Activated naive CD4-positive, alpha-beta T cell treated with anti-CD3 and anti-CD28 coated beads for 36 hours (primary cell): ENCODE measurements around the gene PCDHA3. TPM values are rescaled to one million over a fixed set of nuclear protein-coding genes. Genes with fewer than 3 reads are reported as not detected.
"Not testable (repeated sequence)": the region's sequence is repeated elsewhere in the genome, so short reads cannot be mapped to it uniquely, and the experiment has no call there.

Source experiments
- CTCF ChIA-PET: fragments of 350-600 bp; sonication (Branson Sonifier 250); formaldehyde crosslinking; loops from one replicate; lab custom pipeline; 2021; ENCODE audit warnings: antibody characterized with exemption; lab: Charles Lee
- DNase-seq: peaks from one replicate; pipeline ENCODE4 v3.0.0-alpha.2; 2020
- H3K27ac Mint-ChIP-seq: one replicate; pipeline ENCODE4 v1.8.0; 2021; ENCODE audit warnings: mild to moderate bottlenecking, mixed read lengths
- H3K27me3 Mint-ChIP-seq: one replicate; pipeline ENCODE4 v1.8.0; 2021; ENCODE audit warnings: low read depth, mixed read lengths
- H3K36me3 Mint-ChIP-seq: one replicate; pipeline ENCODE4 v1.8.0; 2021; ENCODE audit warnings: low read depth, mixed read lengths
- H3K4me1 Mint-ChIP-seq: one replicate; pipeline ENCODE4 v1.8.0; 2021; ENCODE audit warnings: low read depth, mixed read lengths
- H3K4me3 Mint-ChIP-seq: one replicate; pipeline ENCODE4 v1.8.0; 2021; ENCODE audit warnings: mild to moderate bottlenecking, moderate library complexity, mixed read lengths
- H3K9me3 Mint-ChIP-seq: one replicate; pipeline ENCODE4 v1.8.0; 2021; ENCODE audit warnings: mixed read lengths
- intact Hi-C: fragments of 100-400 bp; cut with micrococcal nuclease; formaldehyde crosslinking; loops from one replicate; pipeline ENCODE4 v1.15.1; 2023
- total RNA-seq, 2 experiments: library from RNA; stranded (reverse); gene quantifications; one replicate each; pipeline ENCODE4 v1.2.3, GENCODE V29; 2021

Gene PCDHA3
- not detected for total RNA-seq

GRCh38 chr5:140800816-140801493 lies at the start of gene PCDHA3:
Gene PCDHA3, plus strand, starts transcription at chr5:140801057.
- Mint-ChIP-seq H3K4me3 (no peak within 1 kb of the TSS), H3K9me3 (peaks cover 28% of the 10 kb centered on the region)
- intact Hi-C loops: no loop called here

GRCh38 chr5:140753561-140753960 lies 47.3 kb upstream of the PCDHA3 start:
- intact Hi-C loops: no loop called here
- CTCF ChIA-PET: no interaction called here
- peaks cover 61% of the 10 kb centered on the region for H3K9me3 Mint-ChIP-seq
- peaks cover 14% of the 10 kb centered on the region for H3K36me3 Mint-ChIP-seq
- H3K4me3 Mint-ChIP-seq: no peak overlapping the region
- H3K4me1 Mint-ChIP-seq: no peaks in the 10 kb centered on the region
- no peak overlapping the region for H3K27ac Mint-ChIP-seq
- no peaks in the 10 kb centered on the region for H3K27me3 Mint-ChIP-seq
- no peak for DNase-seq

More at GRCh38 chr5:140800816-140801493, at the start of gene PCDHA3:
- Mint-ChIP-seq H3K27ac (no peak within 1 kb of the TSS), H3K4me1 (no peaks in the 10 kb centered on the region), H3K27me3 (peaks cover 38% of the 10 kb centered on the region), H3K36me3 (peaks cover 10% of the 10 kb centered on the region)
- CTCF ChIA-PET: no interaction called here
- DNase-seq: no peak

DNA sequence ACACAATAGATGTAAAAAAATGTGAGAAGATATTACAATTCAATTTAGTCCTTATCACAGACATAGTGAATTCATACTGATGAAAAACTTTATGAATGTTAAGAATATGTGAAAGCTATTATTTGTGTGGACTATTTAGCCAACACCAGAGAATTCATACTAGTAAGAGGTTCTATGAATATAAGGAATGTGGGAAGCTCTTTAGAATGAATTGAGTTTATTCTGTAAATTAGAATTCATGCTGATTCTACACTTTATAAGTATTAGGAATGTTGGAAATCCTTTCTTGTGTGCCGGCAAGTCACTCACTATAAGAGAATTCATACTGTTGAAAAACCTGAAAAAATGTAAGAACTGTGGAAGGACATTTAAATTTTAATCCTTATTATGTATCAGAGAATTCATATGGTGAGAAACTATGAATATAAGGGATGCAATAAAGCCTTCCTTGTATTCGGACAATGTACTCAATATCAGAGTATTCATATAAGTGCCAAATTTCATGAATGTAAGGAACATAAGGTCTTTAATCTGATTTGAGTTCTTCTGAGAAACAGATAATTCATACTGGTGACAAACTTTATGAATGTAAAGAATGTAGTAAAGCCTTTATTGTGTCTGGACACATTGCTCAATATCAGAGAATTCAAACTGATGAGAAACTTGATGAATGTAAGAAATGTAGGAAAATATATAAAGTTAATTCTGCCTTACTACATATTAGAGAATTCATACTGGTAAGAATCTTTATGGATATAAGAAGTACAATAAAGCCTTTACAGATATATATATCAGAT lies 36.5 kb upstream of the PCDHA3 start:
- no peak overlapping the region for H3K27ac Mint-ChIP-seq
- peaks cover 24% of the 10 kb centered on the region for H3K36me3 Mint-ChIP-seq
- H3K4me3 Mint-ChIP-seq: no peak overlapping the region
- CTCF ChIA-PET: no interaction called here
- no peak for DNase-seq
- intact Hi-C loops: no loop called here
- no peaks in the 10 kb centered on the region for H3K4me1 Mint-ChIP-seq
- peaks cover 72% of the 10 kb centered on the region for H3K9me3 Mint-ChIP-seq
- H3K27me3 Mint-ChIP-seq: peaks cover 5% of the 10 kb centered on the region

DNA sequence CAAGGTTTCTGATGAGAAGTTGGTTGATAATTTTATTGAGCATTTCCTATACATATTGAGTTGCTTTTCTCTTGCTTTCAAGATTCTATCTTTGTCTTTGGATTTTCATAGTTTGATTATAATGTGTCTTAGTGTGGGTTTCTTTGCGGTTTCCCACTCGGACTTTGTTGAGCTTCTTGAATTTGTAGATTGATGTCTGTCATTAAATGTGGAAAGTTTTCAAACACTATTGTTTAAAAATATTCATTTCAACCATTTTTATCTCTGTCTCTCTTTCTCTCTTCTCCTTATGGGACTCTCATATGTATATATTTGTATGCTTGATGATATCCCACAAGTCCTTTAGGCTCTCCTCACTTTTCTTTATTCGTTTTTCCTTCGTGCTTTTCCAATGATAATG lies 33.4 kb upstream of the PCDHA3 start:
- DNase-seq: no peak
- Mint-ChIP-seq H3K9me3 (peaks cover 65% of the 10 kb centered on the region), H3K4me1 (no peaks in the 10 kb centered on the region), H3K4me3 (no peak overlapping the region), H3K36me3 (peaks cover 19% of the 10 kb centered on the region), H3K27ac (no peak overlapping the region), H3K27me3 (no peaks in the 10 kb centered on the region)
- CTCF ChIA-PET: no interaction called here
- intact Hi-C loops: no loop called here

DNA sequence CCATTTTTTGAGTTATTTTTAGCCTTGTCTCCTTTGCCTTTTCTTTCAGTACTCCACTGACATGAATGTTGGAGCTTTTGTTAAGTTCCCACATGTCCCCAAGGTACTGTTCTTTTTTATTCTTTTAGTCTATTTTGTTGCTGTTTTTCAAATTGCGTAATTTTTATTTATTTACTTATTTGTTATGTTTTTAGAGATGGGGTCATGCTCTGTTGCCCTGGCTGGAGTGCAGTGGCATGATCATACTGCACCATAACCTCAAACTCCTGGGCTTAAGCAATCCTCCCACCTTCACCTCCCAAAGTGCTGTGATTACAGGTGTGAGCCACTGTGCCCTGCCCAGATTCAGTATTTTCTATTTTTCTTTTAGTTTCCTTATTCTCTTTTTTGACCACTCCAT lies 20.3 kb upstream of the PCDHA3 start:
- Mint-ChIP-seq H3K4me3 (no peak overlapping the region), H3K27ac (no peak overlapping the region), H3K4me1 (no peaks in the 10 kb centered on the region), H3K36me3 (peaks cover 5% of the 10 kb centered on the region), H3K9me3 (peaks cover 51% of the 10 kb centered on the region), H3K27me3 (peaks cover 8% of the 10 kb centered on the region)
- intact Hi-C loops: no loop called here
- CTCF ChIA-PET: no interaction called here
- no peak for DNase-seq

GRCh38 chr5:140785905-140786686 lies 14.8 kb upstream of the PCDHA3 start, which contains the start of gene PCDHA1:
Gene PCDHA1, plus strand, starts transcription at chr5:140786140.
- no peak within 1 kb of the TSS for H3K4me3 Mint-ChIP-seq
- peaks cover 19% of the 10 kb centered on the region for H3K36me3 Mint-ChIP-seq
- intact Hi-C loops: no loop called here
- no peaks in the 10 kb centered on the region for H3K4me1 Mint-ChIP-seq
- DNase-seq: no peak
- H3K27me3 Mint-ChIP-seq: peaks cover 37% of the 10 kb centered on the region
- no peak within 1 kb of the TSS for H3K27ac Mint-ChIP-seq
- CTCF ChIA-PET: interaction anchor here (0.6 to 1.1 kb wide), 3 partner anchors 28 to 275 kb away, joined by 3 to 7 read pairs (median 5); no protein-coding TSS in a partner anchor
- peaks cover 45% of the 10 kb centered on the region for H3K9me3 Mint-ChIP-seq

- H3K9me3 Mint-ChIP-seq: peaks cover 41% of the 10 kb centered on the region
- H3K27me3 Mint-ChIP-seq: peaks cover 42% of the 10 kb centered on the region
- CTCF ChIA-PET, intact Hi-C loops, H3K4me1 Mint-ChIP-seq, DNase-seq, H3K27ac Mint-ChIP-seq, H3K4me3 Mint-ChIP-seq: not testable (repeated sequence)
- H3K36me3 Mint-ChIP-seq: peaks cover 18% of the 10 kb centered on the region
These were observed 13.4 kb upstream of the PCDHA3 start for GRCh38 chr5:140787422-140787821.

DNA sequence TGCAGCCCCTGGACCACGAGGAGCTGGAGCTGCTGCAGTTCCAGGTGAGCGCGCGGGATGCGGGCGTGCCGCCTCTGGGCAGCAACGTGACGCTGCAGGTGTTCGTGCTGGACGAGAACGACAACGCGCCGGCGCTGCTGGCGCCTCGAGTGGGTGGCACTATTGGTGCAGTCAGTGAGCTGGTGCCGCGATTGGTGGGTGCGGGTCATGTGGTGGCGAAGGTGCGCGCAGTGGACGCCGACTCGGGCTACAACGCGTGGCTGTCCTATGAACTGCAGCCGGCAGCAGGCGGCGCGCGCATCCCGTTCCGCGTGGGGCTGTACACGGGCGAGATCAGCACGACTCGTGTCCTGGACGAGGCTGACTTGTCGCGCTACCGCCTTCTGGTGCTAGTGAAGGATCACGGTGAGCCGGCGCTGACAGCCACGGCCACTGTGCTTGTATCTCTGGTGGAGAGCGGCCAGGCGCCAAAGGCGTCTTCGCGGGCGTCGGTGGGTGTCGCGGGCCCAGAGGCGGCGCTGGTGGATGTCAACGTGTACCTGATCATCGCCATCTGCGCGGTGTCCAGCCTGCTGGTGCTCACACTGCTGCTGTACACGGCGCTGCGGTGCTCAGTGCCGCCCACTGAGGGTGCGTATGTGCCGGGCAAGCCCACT lies 12.9 kb upstream of the PCDHA3 start:
- DNase-seq, CTCF ChIA-PET: not testable (repeated sequence)
- H3K36me3 Mint-ChIP-seq: peaks cover 18% of the 10 kb centered on the region

DNA sequence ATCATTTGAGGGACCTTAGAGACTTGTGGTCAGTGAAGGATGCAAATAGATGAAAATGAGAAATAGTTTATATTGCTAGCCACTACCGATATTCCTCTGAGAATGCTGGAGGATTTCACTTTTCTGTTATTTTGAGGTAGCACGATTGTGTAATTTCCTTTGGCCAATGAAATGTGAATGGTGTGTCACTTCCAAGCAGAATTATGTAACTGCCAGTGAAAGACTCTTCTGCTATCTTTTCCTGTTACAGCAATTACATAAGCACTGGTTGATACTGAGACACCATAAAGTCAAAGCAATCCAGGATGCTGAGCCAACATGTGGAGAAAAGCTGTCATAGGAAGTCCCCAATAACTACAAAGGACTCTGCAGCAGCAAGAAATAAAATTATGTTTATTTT lies 9.8 kb upstream of the PCDHA3 start:
- H3K27ac Mint-ChIP-seq: no peak overlapping the region
- peaks cover 26% of the 10 kb centered on the region for H3K36me3 Mint-ChIP-seq
- no peak for DNase-seq
- H3K4me1 Mint-ChIP-seq: no peaks in the 10 kb centered on the region
- H3K27me3 Mint-ChIP-seq: peaks cover 52% of the 10 kb centered on the region
- H3K9me3 Mint-ChIP-seq: peaks cover 38% of the 10 kb centered on the region
- no peak overlapping the region for H3K4me3 Mint-ChIP-seq
- CTCF ChIA-PET: no interaction called here
- intact Hi-C loops: no loop called here

More for the DNA sequence above, 12.9 kb upstream of the PCDHA3 start:
- intact Hi-C loops, H3K4me3 Mint-ChIP-seq, H3K4me1 Mint-ChIP-seq, H3K27ac Mint-ChIP-seq: not testable (repeated sequence)
- Mint-ChIP-seq H3K27me3 (peaks cover 48% of the 10 kb centered on the region), H3K9me3 (peaks cover 36% of the 10 kb centered on the region)

DNA sequence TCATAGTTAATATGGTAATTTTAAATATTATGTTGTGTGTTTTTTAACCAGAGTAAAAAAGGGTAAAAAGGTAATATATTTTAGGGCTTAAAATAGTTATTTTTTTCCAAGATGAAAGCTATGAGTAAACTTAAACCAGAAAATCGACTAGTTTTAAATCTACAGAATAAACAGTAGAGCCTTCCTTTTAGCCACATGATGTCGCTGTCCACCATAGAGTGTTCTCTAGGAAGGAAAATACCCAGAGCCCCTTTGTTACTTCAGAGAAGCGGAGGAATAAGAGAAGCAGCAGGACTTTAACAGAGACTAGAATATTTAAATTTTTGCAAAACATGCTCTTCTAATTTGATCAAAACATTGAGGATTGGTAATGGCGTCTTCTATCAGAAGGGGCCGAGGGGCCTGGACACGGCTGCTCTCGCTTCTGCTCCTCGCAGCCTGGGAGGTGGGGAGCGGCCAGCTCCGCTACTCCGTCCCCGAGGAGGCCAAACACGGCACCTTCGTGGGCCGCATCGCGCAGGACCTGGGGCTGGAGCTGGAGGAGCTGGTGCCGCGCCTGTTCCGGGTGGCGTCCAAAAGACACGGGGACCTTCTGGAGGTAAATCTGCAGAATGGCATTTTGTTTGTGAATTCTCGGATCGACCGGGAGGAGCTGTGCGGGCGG lies 6.1 kb upstream of the PCDHA3 start, which contains the start of gene PCDHA2:
TSS of gene PCDHA2 (plus strand) at position 258 of the 664 bp plus-strand sequence.
- no peak for DNase-seq
- Mint-ChIP-seq H3K9me3 (peaks cover 19% of the 10 kb centered on the region), H3K27ac (no peak within 1 kb of the TSS), H3K36me3 (peaks cover 12% of the 10 kb centered on the region), H3K4me3 (no peak within 1 kb of the TSS), H3K4me1 (no peaks in the 10 kb centered on the region), H3K27me3 (peaks cover 33% of the 10 kb centered on the region)
- CTCF ChIA-PET: no interaction called here
- intact Hi-C loops: no loop called here

- H3K4me3 Mint-ChIP-seq: no peak overlapping the region
- H3K4me1 Mint-ChIP-seq: no peaks in the 10 kb centered on the region
- H3K27ac Mint-ChIP-seq: no peak overlapping the region
- peaks cover 13% of the 10 kb centered on the region for H3K36me3 Mint-ChIP-seq
- peaks cover 35% of the 10 kb centered on the region for H3K27me3 Mint-ChIP-seq
- CTCF ChIA-PET: no interaction called here
- DNase-seq: no peak
- intact Hi-C loops: no loop called here
- H3K9me3 Mint-ChIP-seq: peaks cover 20% of the 10 kb centered on the region
These were observed 5.6 kb upstream of the PCDHA3 start for GRCh38 chr5:140795259-140795641.
